K562 (cell line): ENCODE measurements around the gene LRIT1. TPM values are rescaled to one million over a fixed set of nuclear protein-coding genes. Genes with fewer than 3 reads are reported as not detected.

Experiments used
- ATAC-seq: fragments of 200-7000 bp; cut with Tn5 transposase; 3 replicates; pipeline ENCODE4 v1.9.1; 2020; ENCODE audit warnings: moderate library complexity
- BruUV-seq: library from RNA; stranded (reverse); fragments of 400-500 nt; replicated peaks from 2 replicates; lab custom pipeline; 2021; lab: Mats Ljungman, UMichigan
- CTCF ChIA-PET: fragments of 300-600 bp; formaldehyde crosslinking; extraction: SDS; loops from one replicate; lab custom pipeline; 2021; ENCODE audit warnings: low intra/inter-chr PET ratio; lab: Yijun Ruan, JAX
- POLR2A ChIA-PET: fragments of 300-600, 350-650 bp; sonication (Branson Sonifier 250); formaldehyde crosslinking; extraction: SDS; loops from one replicate; lab custom pipeline; 2021; ENCODE audit warnings: antibody characterized with exemption, inconsistent platforms; lab: Yijun Ruan, JAX
- DNase-seq, 4 experiments: peaks; one replicate each; pipeline versions ENCODE4 v3.0.0 to v3.0.0-alpha.2; 2011 to 2018; ENCODE audit warnings: low spot score in 3 of 4, mixed read lengths in 3 of 4; ENCODE audit errors: extremely low read depth in 1 of 4
- FAIRE-seq: peaks from 2 replicates; lab custom pipeline; 2011; peaks lifted over from hg19 to GRCh38; lab: Jason Lieb, UNC
- H2AFZ ChIP-seq: 2 replicates; pipeline ENCODE4 v1.6.0; 2011; ENCODE audit warnings: low read depth, low read length, control low read depth, inconsistent platforms
- H3K27ac ChIP-seq: fragments of 200-600 bp; 3 replicates; pipeline ENCODE4 v1.8.0; 2011; ENCODE audit warnings: low read depth, mild to moderate bottlenecking, control low read depth, inconsistent platforms, low read length, moderate library complexity, mixed read lengths; ENCODE audit errors: extremely low read depth
- H3K27me3 ChIP-seq, 2 experiments: fragments of 300-600 bp in 1 of 2; 2 replicates in 1 of 2; 3 replicates in 1 of 2; pipeline versions ENCODE4 v1.6.0 to v1.8.0; 2011; ENCODE audit warnings: inconsistent platforms in 2 of 2, low read length in 2 of 2, mild to moderate bottlenecking in 1 of 2, mixed read lengths in 1 of 2, moderate library complexity in 1 of 2; ENCODE audit not compliant: control insufficient read depth in 2 of 2, insufficient read depth in 2 of 2
- H3K36me3 ChIP-seq: fragments of 300-600 bp; 3 replicates; pipeline ENCODE4 v1.8.0; 2011; ENCODE audit warnings: mild to moderate bottlenecking, low read length, inconsistent platforms; ENCODE audit not compliant: control insufficient read depth, insufficient read depth
- H3K4me1 ChIP-seq, 2 experiments: fragments of 200-600 bp in 1 of 2; replicated peaks in 1 of 2; 2 replicates in 1 of 2; 3 replicates in 1 of 2; pipeline versions ENCODE4 v1.5.1 to v1.8.0; 2011; ENCODE audit warnings: inconsistent platforms in 2 of 2, low read length in 2 of 2, mild to moderate bottlenecking in 1 of 2, mixed read lengths in 1 of 2, moderate library complexity in 1 of 2; ENCODE audit not compliant: control insufficient read depth in 2 of 2, insufficient read depth in 2 of 2
- H3K4me2 ChIP-seq: 2 replicates; pipeline ENCODE4 v1.6.1; 2011; ENCODE audit warnings: low read length, control low read depth, inconsistent platforms, mixed read lengths; ENCODE audit not compliant: insufficient read depth
- H3K4me3 ChIP-seq: fragments of 200-600 bp; sonication (generic), shearing (Covaris generic); 2 replicates; pipeline ENCODE4 v1.5.1; 2016; ENCODE audit warnings: control low read depth, inconsistent platforms
- H3K79me2 ChIP-seq: fragments of 200-600 bp; 3 replicates; pipeline ENCODE4 v1.8.0; 2011; ENCODE audit warnings: low read length, inconsistent platforms; ENCODE audit not compliant: control insufficient read depth, insufficient read depth
- H3K9ac ChIP-seq, 2 experiments: 2 replicates each; pipeline versions ENCODE4 v1.6.0 to v1.6.1; 2011; ENCODE audit warnings: low read depth in 2 of 2, low read length in 2 of 2, control low read depth in 1 of 2, inconsistent platforms in 1 of 2, mild to moderate bottlenecking in 1 of 2, mixed read lengths in 1 of 2; ENCODE audit not compliant: insufficient read depth in 1 of 2
- H3K9me1 ChIP-seq: one replicate; pipeline ENCODE4 v1.6.0; 2011; ENCODE audit warnings: inconsistent platforms, mild to moderate bottlenecking, low read length, moderate library complexity; ENCODE audit not compliant: control insufficient read depth, insufficient read depth
- H3K9me3 ChIP-seq: replicated peaks from 2 replicates; pipeline ENCODE4 v1.5.1; 2011; ENCODE audit warnings: low read depth, low read length, inconsistent platforms; ENCODE audit not compliant: control insufficient read depth, insufficient read depth
- H4K20me1 ChIP-seq: replicated peaks from 2 replicates; pipeline ENCODE4 v1.6.1; 2011; ENCODE audit warnings: low read length, inconsistent platforms, mixed read lengths; ENCODE audit not compliant: control insufficient read depth, insufficient read depth
- CHAMP1 ChIP-seq: fragments of 450-650 bp; IDR thresholded peaks from 2 replicates; pipeline ENCODE4 v1.6.1; 2016; ENCODE audit warnings: mild to moderate bottlenecking
- CHCHD3 ChIP-seq: fragments of 250-450 bp; sonication (Bioruptor Pico); IDR thresholded peaks from 2 replicates; pipeline ENCODE4 v2.1.2; 2022; ENCODE audit warnings: mild to moderate bottlenecking
- FOXJ3 ChIP-seq: sonication (generic); formaldehyde crosslinking; IDR thresholded peaks from 2 replicates; pipeline ENCODE4 v1.4.0; 2020; ENCODE audit warnings: mild to moderate bottlenecking, missing genetic modification reagents
- IRF1 ChIP-seq: sonication (generic); formaldehyde crosslinking; IDR thresholded peaks from 2 replicates; pipeline ENCODE4 v1.8.0; 2022; ENCODE audit warnings: missing genetic modification reagents, mild to moderate bottlenecking, borderline replicate concordance
- NFE2L1 ChIP-seq: fragments of 450-650 bp; IDR thresholded peaks from 2 replicates; pipeline ENCODE4 v1.6.1; 2016; ENCODE audit warnings: missing genetic modification characterization, low read depth, mild to moderate bottlenecking, missing compliant biosample characterization, moderate library complexity, borderline replicate concordance
- NKRF ChIP-seq: fragments of 450-650 bp; IDR thresholded peaks from 2 replicates; pipeline ENCODE4 v1.6.1; 2016; ENCODE audit warnings: borderline replicate concordance
- PTTG1 ChIP-seq: fragments of 450-650 bp; IDR thresholded peaks from 2 replicates; pipeline ENCODE4 v1.6.1; 2016; ENCODE audit warnings: low read depth, mild to moderate bottlenecking, missing genetic modification characterization, missing compliant biosample characterization
- TAF1 ChIP-seq: IDR thresholded peaks from 2 replicates; pipeline ENCODE4 v1.6.1; 2011; ENCODE audit warnings: mild to moderate bottlenecking, low read length, moderate library complexity; ENCODE audit not compliant: insufficient read depth, control insufficient read depth, severe bottlenecking; ENCODE audit errors: extremely low read depth
- ZC3H4 ChIP-seq: sonication (generic); formaldehyde crosslinking; IDR thresholded peaks from 2 replicates; pipeline ENCODE4 v1.9.0; 2021; ENCODE audit warnings: missing genetic modification reagents, borderline replicate concordance
- ZNF277 ChIP-seq: fragments of 250-450 bp; sonication (Bioruptor Pico); IDR thresholded peaks from 2 replicates; pipeline ENCODE4 v1.8.0; 2022; ENCODE audit warnings: inconsistent platforms, mild to moderate bottlenecking, moderate library complexity, borderline replicate concordance
- ZNF507 ChIP-seq: conservative IDR thresholded peaks from 2 replicates; pipeline ENCODE4 v1.6.1; 2017; ENCODE audit warnings: missing genetic modification characterization, missing compliant biosample characterization
- ZNF77 ChIP-seq: fragments of 250-450 bp; sonication (Bioruptor Pico); IDR thresholded peaks from 2 replicates; pipeline ENCODE4 v1.5.0; 2020
- WGBS: fragments of 100-300 bp; shearing (Covaris generic); methylation state at CpG from one replicate; pipeline ENCODE4 v1.1.6; 2016; ENCODE audit warnings: low coverage, mixed read lengths; ENCODE audit not compliant: insufficient coverage; ENCODE audit errors: missing lambda C conversion rate; 5-methylcytosine and 5-hydroxymethylcytosine counted together
- in situ Hi-C: fragments of 300-500 bp; cut with MboI; formaldehyde crosslinking; loops from 4 replicates; pipeline ENCODE4 v1.15.0; 2018; ENCODE audit warnings: inconsistent platforms, mixed read lengths
- intact Hi-C: fragments of 100-400 bp; cut with micrococcal nuclease; formaldehyde crosslinking; loops from 2 replicates; pipeline ENCODE4 v1.14.2; 2022
- polyA plus RNA-seq, 8 experiments: library from polyadenylated mRNA; depleted of rRNA in 4 of 8; stranded (reverse) in 5 of 8; unstranded in 3 of 8; fragments of >200 nt; fragmentation: Nextera tagmentation in 2 of 8; fragmentation: Illumina TruSeq in 1 of 8; extraction: Ambion mirVana in 2 of 8; extraction: Trizol in 1 of 8; gene quantifications; 2 replicates each; pipeline versions ENCODE4 v1.2.1 to v1.2.3, GENCODE V29; 2011 to 2014; ENCODE audit warnings: inconsistent platforms in 1 of 8, missing spikeins in 1 of 8
- total RNA-seq, 7 experiments: library from RNA; depleted of rRNA in 6 of 7; stranded (reverse); fragments of >200 nt in 6 of 7; fragmentation: Illumina TruSeq in 2 of 7; extraction: Trizol in 2 of 7; gene quantifications; 2 replicates each; pipeline versions ENCODE4 v1.2.1 to v1.2.3, GENCODE V29; 2011 to 2021; ENCODE audit warnings: low replicate concordance in 1 of 7

LRIT1 gene
- total and polyA plus RNA-seq, 9 of the 15 experiments (the other 6 are each of a cell fraction or from before 2014, with no cell fraction given), result not detected

- Histone ChIP-seq H3K4me2 (no peak overlapping the region), H3K4me1 (peaks cover 0 to 6% of the 10 kb centered on the region in 2 experiments; a peak in 2 of 5 replicates), H4K20me1 (peaks cover 6% of the 10 kb centered on the region; the same call in 1 of the 2 replicates), H3K4me3 (no peak overlapping the region), H3K9ac (no peak overlapping the region), H3K9me1 (no peaks in the 10 kb centered on the region), H3K27me3 (peaks cover 2 to 27% of the 10 kb centered on the region in 2 experiments; a peak in 4 of 5 replicates), H3K79me2 (no peaks in the 10 kb centered on the region), H3K36me3 (no peaks in the 10 kb centered on the region), H3K9me3 (no peaks in the 10 kb centered on the region), H3K27ac (no peak overlapping the region), H2AFZ (no peak overlapping the region)
- FAIRE-seq (no peak), ATAC-seq (no peak), DNase-seq (no peak)
- intact Hi-C loops (no loop called here), in situ Hi-C loops (no loop called here)
- 3% methylated on average over 4 of the region's 4 CpGs for WGBS
- CTCF ChIA-PET, result no interaction called here
- BruUV-seq, result no TSS peak
- no peak for TF ChIP-seq ZNF77 (CRISPR knock-in tag)
- TF ChIP-seq CHAMP1, result no peak
- TF ChIP-seq CHCHD3, result no peak
- TF ChIP-seq ZNF277 (CRISPR knock-in tag), result no peak
- TF ChIP-seq ZNF507 (tag), result no peak
- no peak for TF ChIP-seq ZC3H4 (CRISPR knock-in tag)
- no peak for TF ChIP-seq NFE2L1 (tag)
- TF ChIP-seq IRF1, result no peak
- no peak for TF ChIP-seq TAF1
- no peak for TF ChIP-seq PTTG1 (tag)
- TF ChIP-seq FOXJ3 (CRISPR knock-in tag), result no peak
- TF ChIP-seq NKRF, result no peak
- POLR2A ChIA-PET, result no interaction called here
Observed at GRCh38 chr10:84217746-84218145, 23.6 kb downstream of the LRIT1 start.
